Mesendoderm (in vitro differentiated cells): ENCODE results near the gene PLEKHN1. TPM values are rescaled to one million over a fixed set of nuclear protein-coding genes. Genes with fewer than 3 reads are reported as not detected.

ENCODE experiments used
- DNase-seq: peaks from one replicate; pipeline ENCODE4 v3.0.0; 2013
- H2AK5ac ChIP-seq: 2 replicates; pipeline ENCODE4 v1.6.1; 2013; ENCODE audit warnings: low read length, inconsistent platforms
- H2BK120ac ChIP-seq: 2 replicates; pipeline ENCODE4 v1.6.1; 2013; ENCODE audit warnings: low read depth, mild to moderate bottlenecking, low read length, moderate library complexity, mixed read lengths
- H2BK15ac ChIP-seq: replicated peaks from 2 replicates; pipeline ENCODE4 v1.6.1; 2013; ENCODE audit warnings: low read depth, mild to moderate bottlenecking, moderate library complexity
- H2BK5ac ChIP-seq: 2 replicates; pipeline ENCODE4 v1.6.1; 2013; ENCODE audit warnings: low read length, inconsistent platforms
- H3K18ac ChIP-seq: 2 replicates; pipeline ENCODE4 v1.6.1; 2013; ENCODE audit warnings: mild to moderate bottlenecking, low read length, mixed read lengths
- H3K23ac ChIP-seq: one replicate; pipeline ENCODE4 v1.6.1; 2013; ENCODE audit warnings: low read length
- H3K27ac ChIP-seq: 2 replicates; pipeline ENCODE4 v1.5.1; 2013; ENCODE audit warnings: low read depth, mild to moderate bottlenecking, inconsistent platforms, low read length, moderate library complexity
- H3K27me3 ChIP-seq: 2 replicates; pipeline ENCODE4 v1.6.1; 2013; ENCODE audit warnings: low read length, control low read depth, mild to moderate bottlenecking, inconsistent platforms; ENCODE audit not compliant: insufficient read depth, poor library complexity
- H3K36me3 ChIP-seq: 2 replicates; pipeline ENCODE4 v1.6.1; 2013; ENCODE audit warnings: low read length, inconsistent platforms; ENCODE audit not compliant: control insufficient read depth, insufficient read depth
- H3K4ac ChIP-seq: one replicate; pipeline ENCODE4 v1.6.1; 2013; ENCODE audit warnings: low read depth, mild to moderate bottlenecking, low read length, moderate library complexity
- H3K4me1 ChIP-seq: 2 replicates; pipeline ENCODE4 v1.6.1; 2013; ENCODE audit warnings: low read depth, low read length, inconsistent platforms; ENCODE audit not compliant: control insufficient read depth
- H3K4me2 ChIP-seq: 2 replicates; pipeline ENCODE4 v1.6.1; 2013; ENCODE audit warnings: low read length
- H3K4me3 ChIP-seq: 2 replicates; pipeline ENCODE4 v1.5.1; 2013; ENCODE audit warnings: mild to moderate bottlenecking, low read length
- H3K56ac ChIP-seq: one replicate; pipeline ENCODE4 v1.6.1; 2013; ENCODE audit warnings: low read length
- H3K79me1 ChIP-seq: 2 replicates; pipeline ENCODE4 v1.6.1; 2013; ENCODE audit warnings: low read length, inconsistent platforms
- H3K79me2 ChIP-seq: 2 replicates; pipeline ENCODE4 v1.6.1; 2013; ENCODE audit warnings: mild to moderate bottlenecking, low read length; ENCODE audit not compliant: control insufficient read depth, insufficient read depth
- H3K9ac ChIP-seq: 2 replicates; pipeline ENCODE4 v1.6.1; 2013; ENCODE audit warnings: low read length, inconsistent platforms
- H4K5ac ChIP-seq: one replicate; pipeline ENCODE4 v1.6.1; 2013; ENCODE audit warnings: low read length
- H4K8ac ChIP-seq: one replicate; pipeline ENCODE4 v1.6.1; 2013; ENCODE audit warnings: low read depth, mild to moderate bottlenecking, control low read depth, low read length, moderate library complexity
- WGBS: extraction: QIAGEN DNeasy Blood & Tissue Kit; methylation state at CpG from one replicate; pipeline ENCODE4 v1.1.7; 2013; ENCODE audit warnings: low lambda C conversion rate, missing lambda C conversion rate; ENCODE audit not compliant: insufficient coverage; ENCODE audit errors: extremely low coverage; 5-methylcytosine and 5-hydroxymethylcytosine counted together
- small RNA-seq: library from polyadenylated mRNA; stranded (forward); fragments of <200 nt; extraction: miRNeasy Mini kit (QIAGEN cat#:217004); gene quantifications from one replicate; pipeline ENCODE3, GENCODE V24; 2013; ENCODE audit not compliant: insufficient read depth

Gene PLEKHN1

DNA sequence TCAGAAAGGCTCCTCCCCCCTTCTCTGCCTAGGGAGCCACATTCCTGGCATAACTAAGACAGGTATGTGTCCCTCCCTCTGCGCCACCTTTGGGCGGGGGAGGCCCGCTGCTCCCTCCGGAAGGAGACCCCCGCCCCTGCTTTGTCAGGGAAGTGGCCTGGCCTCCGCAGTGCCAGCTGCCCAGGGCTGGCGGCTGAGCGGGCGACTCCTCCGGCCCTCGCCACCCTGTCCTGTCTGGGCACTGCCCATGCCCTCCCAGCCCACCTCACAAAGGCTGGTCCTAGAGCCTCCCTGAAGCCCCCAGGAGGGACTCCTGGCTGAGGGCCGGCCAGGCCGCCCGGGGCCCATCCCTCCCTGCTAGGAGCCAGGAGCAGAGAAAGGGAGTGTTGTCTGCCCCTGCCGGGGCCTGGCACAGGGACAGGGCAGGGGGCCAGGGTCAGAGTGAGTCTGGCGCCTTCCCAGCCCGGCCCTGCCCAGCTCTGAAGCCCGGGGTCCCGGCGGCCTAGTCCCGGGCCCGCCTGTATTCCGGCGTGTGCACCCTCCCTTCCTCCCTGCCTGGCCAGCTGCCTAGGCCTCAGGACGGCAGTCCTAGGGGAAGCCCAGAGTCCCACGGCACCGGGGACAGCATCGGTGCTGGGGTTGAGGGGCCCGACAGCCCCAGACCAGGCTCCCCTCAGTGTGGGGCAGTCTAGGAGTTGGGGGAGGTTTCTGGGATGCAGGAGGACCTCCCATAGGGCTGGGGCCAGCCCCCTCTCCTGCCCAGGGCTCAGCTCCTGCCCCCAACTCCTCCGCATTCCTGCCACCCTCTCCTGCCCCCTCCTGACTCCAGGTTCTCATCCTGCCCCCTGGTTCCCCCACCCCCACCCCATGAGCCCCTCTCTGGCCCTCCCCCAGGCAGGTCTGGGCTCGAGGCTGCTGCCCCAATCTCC is 58.8 kb downstream of the PLEKHN1 start:
- no peak overlapping the region for H2BK5ac ChIP-seq
- peak overlapping the region; percentile 61 for H3K4ac ChIP-seq
- H3K18ac ChIP-seq: peak overlapping the region; percentile 42
- H2BK120ac ChIP-seq: peak overlapping the region; percentile 47
- peaks cover 8% of the 10 kb centered on the region for H3K4me1 ChIP-seq
- no peaks in the 10 kb centered on the region for H3K36me3 ChIP-seq
- H3K4me2 ChIP-seq: no peak overlapping the region
- H3K4me3 ChIP-seq: no peak overlapping the region
- no peak overlapping the region for H4K8ac ChIP-seq
- no CpG with 5 or more reads among the region's 31 CpGs for WGBS
- peak overlapping the region; percentile 36 for H3K27ac ChIP-seq
- peak; percentile 93 for DNase-seq
- H2BK15ac ChIP-seq: no peak overlapping the region
- peak overlapping the region; percentile 74 for H3K56ac ChIP-seq
- H3K9ac ChIP-seq: peak overlapping the region; percentile 44
- no peak overlapping the region for H3K23ac ChIP-seq
- no peaks in the 10 kb centered on the region for H3K79me2 ChIP-seq
- H3K79me1 ChIP-seq: peaks cover 4% of the 10 kb centered on the region
- no peak overlapping the region for H2AK5ac ChIP-seq
- no peaks in the 10 kb centered on the region for H3K27me3 ChIP-seq
- no peak overlapping the region for H4K5ac ChIP-seq

Small RNAs within 50 kb of the gene (small RNA-seq; reads per million reads assigned to genes)
- not detected for gene AL645608.3
